ENCODE data around the gene COL27A1. TPM values are rescaled to one million over a fixed set of nuclear protein-coding genes. Genes with fewer than 3 reads are reported as not detected.

Gene COL27A1
- polyA plus RNA-seq, 1 of the 3 experiments (the other 2 are of a cell fraction), result 8.7 TPM

GRCh38 chr9:114247077-114247476, 91.7 kb downstream of the COL27A1 start:
- WGBS (ENCODE audit: low lambda C conversion rate), result 91% methylated on average over 2 of the region's 2 CpGs
- POLR2A ChIA-PET, result no interaction called here
- Histone ChIP-seq H3K9ac (no peak overlapping the region), H3F3A (replicated peaks; ENCODE audit: insufficient read depth) (no peaks in the 10 kb centered on the region), H3K9me3 (no peaks in the 10 kb centered on the region), H3K4me3 (ENCODE audit: low read depth in 2 of 2, low read length in 1 of 2) (no peak overlapping the region), H3K27me3 (ENCODE audit: insufficient read depth) (no peaks in the 10 kb centered on the region), H4K20me1 (ENCODE audit: insufficient read depth) (no peaks in the 10 kb centered on the region), H3K9me2 (no peaks in the 10 kb centered on the region), H3K27ac (ENCODE audit: low read depth in 2 of 2, low read length in 1 of 2) (no peak overlapping the region), H3K4me2 (no peak overlapping the region), H3K79me2 (ENCODE audit: insufficient read depth) (no peaks in the 10 kb centered on the region), H3K4me1 (ENCODE audit: control insufficient read depth in 1 of 2, insufficient read depth in 2 of 2, low read depth in 1 of 2, low read length in 1 of 2) (peaks cover 10 to 28% of the 10 kb centered on the region in 2 experiments), H3K36me3 (replicated peaks in 1 of 2; ENCODE audit: control insufficient read depth in 1 of 2, insufficient read depth in 2 of 2, low read length in 1 of 2) (no peaks in the 10 kb centered on the region), H2AFZ (ENCODE audit: low read depth) (no peak overlapping the region)
- DNase-seq, result no peak
- CTCF ChIA-PET, result interaction anchor here (1.1 to 2.2 kb wide), 4 partner anchors 8 to 139 kb away, joined by 3 to 8 read pairs (median 7); no protein-coding TSS in a partner anchor
- TF ChIP-seq REST (IDR thresholded peaks at IDR 0.05; ENCODE audit: low read depth, low read length) (no peak), RXRA (IDR thresholded peaks at IDR 0.05; ENCODE audit: borderline replicate concordance, low read depth) (no peak), CTCF (IDR thresholded peaks at IDR 0.05) (no peak), MXI1 (IDR thresholded peaks at IDR 0.05; ENCODE audit: low read depth, low read length) (no peak), JUND (IDR thresholded peaks at IDR 0.05) (no peak), MAX (IDR thresholded peaks at IDR 0.05; ENCODE audit: low read depth) (no peak)

- Histone ChIP-seq H3K27ac (ENCODE audit: low read depth in 2 of 2, low read length in 1 of 2) (no peak overlapping the region), H3K4me1 (ENCODE audit: control insufficient read depth in 1 of 2, insufficient read depth in 2 of 2, low read depth in 1 of 2, low read length in 1 of 2) (peaks cover 10 to 28% of the 10 kb centered on the region in 2 experiments), H2AFZ (ENCODE audit: low read depth) (no peak overlapping the region), H3K4me2 (no peak overlapping the region), H3K4me3 (ENCODE audit: low read depth in 2 of 2, low read length in 1 of 2) (no peak overlapping the region), H3F3A (replicated peaks; ENCODE audit: insufficient read depth) (no peaks in the 10 kb centered on the region), H3K9me3 (no peaks in the 10 kb centered on the region), H3K36me3 (replicated peaks in 1 of 2; ENCODE audit: control insufficient read depth in 1 of 2, insufficient read depth in 2 of 2, low read length in 1 of 2) (no peaks in the 10 kb centered on the region), H3K79me2 (ENCODE audit: insufficient read depth) (no peaks in the 10 kb centered on the region), H3K9me2 (no peaks in the 10 kb centered on the region), H3K27me3 (ENCODE audit: insufficient read depth) (no peaks in the 10 kb centered on the region), H4K20me1 (ENCODE audit: insufficient read depth) (no peaks in the 10 kb centered on the region), H3K9ac (no peak overlapping the region)
- 97% methylated on average over 5 of the region's 5 CpGs for WGBS (ENCODE audit: low lambda C conversion rate)
- DNase-seq, result no peak
- no peak for TF ChIP-seq ZBTB33 (IDR thresholded peaks at IDR 0.05; ENCODE audit: borderline replicate concordance, low read depth)
- no peak for TF ChIP-seq CTCF (IDR thresholded peaks at IDR 0.05)
- ChIA-PET POLR2A (no interaction called here), CTCF (interaction anchor here (1.1 to 2.0 kb wide), 3 partner anchors 9 to 139 kb away, joined by 3 to 8 read pairs (median 6); no protein-coding TSS in a partner anchor)
Observed at GRCh38 chr9:114247491-114247890, 92.2 kb downstream of the COL27A1 start.
